ENCODE measurements around the gene OPN5. TPM values are rescaled to one million over a fixed set of nuclear protein-coding genes. Genes with fewer than 3 reads are reported as not detected.

Gene OPN5, protein sequence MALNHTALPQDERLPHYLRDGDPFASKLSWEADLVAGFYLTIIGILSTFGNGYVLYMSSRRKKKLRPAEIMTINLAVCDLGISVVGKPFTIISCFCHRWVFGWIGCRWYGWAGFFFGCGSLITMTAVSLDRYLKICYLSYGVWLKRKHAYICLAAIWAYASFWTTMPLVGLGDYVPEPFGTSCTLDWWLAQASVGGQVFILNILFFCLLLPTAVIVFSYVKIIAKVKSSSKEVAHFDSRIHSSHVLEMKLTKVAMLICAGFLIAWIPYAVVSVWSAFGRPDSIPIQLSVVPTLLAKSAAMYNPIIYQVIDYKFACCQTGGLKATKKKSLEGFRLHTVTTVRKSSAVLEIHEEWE
- total RNA-seq (2014; rRNA removed; shearing (Covaris generic)) = not detected in 2 replicates

DNA sequence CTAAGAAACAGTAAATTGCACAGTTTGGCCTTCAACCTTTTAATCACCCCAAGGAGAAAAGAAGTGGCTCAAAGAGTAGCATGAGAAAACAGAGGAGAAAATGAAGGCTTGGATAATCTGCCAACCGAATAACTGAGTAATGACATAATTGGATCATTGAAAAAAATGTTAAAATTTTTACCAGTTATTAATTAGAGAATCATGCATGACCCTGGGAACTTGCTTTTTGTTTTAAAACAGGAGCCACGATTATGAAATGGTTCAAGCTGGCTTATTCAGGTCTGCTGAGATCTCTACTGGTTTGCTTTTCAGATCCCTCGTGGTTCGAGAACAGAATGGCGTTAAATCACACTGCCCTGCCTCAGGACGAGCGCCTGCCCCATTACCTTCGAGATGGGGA lies at the start of gene OPN5:
Gene OPN5 (plus strand): TSS at position 301 of the 400 bp plus-strand sequence. CDS start 35 bp downstream, at position 336.

Small RNA genes within 50 kb of the gene (small RNA-seq; reads per million reads assigned to genes)
- not detected for gene RNU1-105P

Other genes with a start within 250 kb of the OPN5 start
- not detected in 2 replicates for gene ADGRF4, start 83.5 kb upstream of the OPN5 start, total RNA-seq (2014; rRNA removed; shearing (Covaris generic))

Measured in A375 (cell line).